Vagina (tissue), 2 donors: ENCODE data around the gene KIAA1755.

Experiments used
- CTCF ChIP-seq, 3 experiments: fragments of 450-650 bp in 2 of 3; fragments of 200-600 bp in 1 of 3; sonication (generic) in 1 of 3; IDR thresholded peaks; one replicate each; pipeline ENCODE4 v1.5.1; 2017 to 2019; ENCODE audit warnings: antibody characterized with exemption in 3 of 3, mild to moderate bottlenecking in 2 of 3, moderate library complexity in 2 of 3
- POLR2A ChIP-seq, 2 donors: fragments of 450-650 bp; IDR thresholded peaks; one replicate each; pipeline ENCODE4 v1.6.1; 2017; ENCODE audit warnings: antibody characterized with exemption in 2 of 2, mild to moderate bottlenecking in 2 of 2, moderate library complexity in 2 of 2
- POLR2AphosphoS5 ChIP-seq, 2 donors: sonication (generic); formaldehyde crosslinking; IDR thresholded peaks; one replicate each; pipeline ENCODE4 v1.9.0; 2017; ENCODE audit warnings: antibody characterized with exemption in 2 of 2, mild to moderate bottlenecking in 2 of 2, low read depth in 1 of 2; ENCODE audit not compliant: insufficient read depth in 1 of 2

GRCh38 chr20:38304845-38305447, 44.4 kb upstream of the KIAA1755 start:
- TF ChIP-seq CTCF (IDR thresholded peaks at IDR 0.05) (no peak), POLR2AphosphoS5 (IDR thresholded peaks at IDR 0.05; ENCODE audit: insufficient read depth in 1 of 2, low read depth in 1 of 2) (no peak), POLR2A (IDR thresholded peaks at IDR 0.05) (no peak)
